Midbrain (tissue), 1 donor: ENCODE results near the gene SH3D19.

Source experiments
- DNase-seq: peaks from one replicate; lab custom pipeline; 2025; lab: John Stamatoyannopoulos, UW

Gene SH3D19

GRCh38 chr4:151197247-151197646 lies 128.2 kb downstream of the SH3D19 start:
- no peak for DNase-seq

- DNase-seq = no peak
Measured at GRCh38 chr4:151195801-151196200, 129.6 kb downstream of the SH3D19 start.

- no peak for DNase-seq
Measured at GRCh38 chr4:151193414-151193813, 132.0 kb downstream of the SH3D19 start.

GRCh38 chr4:151192556-151193235 lies 132.7 kb downstream of the SH3D19 start:
- DNase-seq = no peak

- DNase-seq = no peak
Measured at GRCh38 chr4:151184523-151185458, 140.6 kb downstream of the SH3D19 start.

- no peak for DNase-seq
Measured at GRCh38 chr4:151182455-151182996, 142.9 kb downstream of the SH3D19 start.

GRCh38 chr4:151176685-151177084 lies 148.7 kb downstream of the SH3D19 start:
- DNase-seq = no peak

GRCh38 chr4:151175754-151176631 lies 149.4 kb downstream of the SH3D19 start:
- DNase-seq = no peak

GRCh38 chr4:151175233-151175632 lies 150.2 kb downstream of the SH3D19 start:
- no peak for DNase-seq

GRCh38 chr4:151174784-151175183 lies 150.6 kb downstream of the SH3D19 start:
- DNase-seq = no peak

GRCh38 chr4:151173871-151174270 lies 151.5 kb downstream of the SH3D19 start:
- no peak for DNase-seq

GRCh38 chr4:151169900-151170299 lies 155.5 kb downstream of the SH3D19 start:
- no peak for DNase-seq

GRCh38 chr4:151169223-151169622 lies 156.2 kb downstream of the SH3D19 start:
- peak; percentile 67 for DNase-seq

- no peak for DNase-seq
Measured at GRCh38 chr4:151167561-151167960, 157.8 kb downstream of the SH3D19 start.

GRCh38 chr4:151166636-151167035 lies 158.8 kb downstream of the SH3D19 start:
- no peak for DNase-seq

GRCh38 chr4:151165205-151166000 lies 160.0 kb downstream of the SH3D19 start:
- DNase-seq = no peak

GRCh38 chr4:151163855-151164254 lies 161.6 kb downstream of the SH3D19 start:
- DNase-seq = no peak

GRCh38 chr4:151158979-151159378 lies 166.4 kb downstream of the SH3D19 start:
- no peak for DNase-seq

- DNase-seq = no peak
Measured at GRCh38 chr4:151157543-151157942, 167.9 kb downstream of the SH3D19 start.

GRCh38 chr4:151153585-151153984 lies 171.8 kb downstream of the SH3D19 start:
- no peak for DNase-seq

GRCh38 chr4:151152028-151152427 lies 173.4 kb downstream of the SH3D19 start:
- DNase-seq = no peak
